NCI-H1417 treated with DMSO at 0.1 percent for 48 hours (cell line): ENCODE data around the gene TSPOAP1.

Experiments used
- DNase-seq: peaks from one replicate; lab custom pipeline; 2025; lab: John Stamatoyannopoulos, UW

TSPOAP1 gene, protein sequence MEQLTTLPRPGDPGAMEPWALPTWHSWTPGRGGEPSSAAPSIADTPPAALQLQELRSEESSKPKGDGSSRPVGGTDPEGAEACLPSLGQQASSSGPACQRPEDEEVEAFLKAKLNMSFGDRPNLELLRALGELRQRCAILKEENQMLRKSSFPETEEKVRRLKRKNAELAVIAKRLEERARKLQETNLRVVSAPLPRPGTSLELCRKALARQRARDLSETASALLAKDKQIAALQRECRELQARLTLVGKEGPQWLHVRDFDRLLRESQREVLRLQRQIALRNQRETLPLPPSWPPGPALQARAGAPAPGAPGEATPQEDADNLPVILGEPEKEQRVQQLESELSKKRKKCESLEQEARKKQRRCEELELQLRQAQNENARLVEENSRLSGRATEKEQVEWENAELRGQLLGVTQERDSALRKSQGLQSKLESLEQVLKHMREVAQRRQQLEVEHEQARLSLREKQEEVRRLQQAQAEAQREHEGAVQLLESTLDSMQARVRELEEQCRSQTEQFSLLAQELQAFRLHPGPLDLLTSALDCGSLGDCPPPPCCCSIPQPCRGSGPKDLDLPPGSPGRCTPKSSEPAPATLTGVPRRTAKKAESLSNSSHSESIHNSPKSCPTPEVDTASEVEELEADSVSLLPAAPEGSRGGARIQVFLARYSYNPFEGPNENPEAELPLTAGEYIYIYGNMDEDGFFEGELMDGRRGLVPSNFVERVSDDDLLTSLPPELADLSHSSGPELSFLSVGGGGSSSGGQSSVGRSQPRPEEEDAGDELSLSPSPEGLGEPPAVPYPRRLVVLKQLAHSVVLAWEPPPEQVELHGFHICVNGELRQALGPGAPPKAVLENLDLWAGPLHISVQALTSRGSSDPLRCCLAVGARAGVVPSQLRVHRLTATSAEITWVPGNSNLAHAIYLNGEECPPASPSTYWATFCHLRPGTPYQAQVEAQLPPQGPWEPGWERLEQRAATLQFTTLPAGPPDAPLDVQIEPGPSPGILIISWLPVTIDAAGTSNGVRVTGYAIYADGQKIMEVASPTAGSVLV (N-terminal part only)

GRCh38 chr17:58328195-58329034 lies at the start of gene TSPOAP1:
TSS of gene TSPOAP1 (minus strand) at chr17:58328795. CDS start at chr17:58327920, 875 bp downstream.
- DNase-seq: no peak

- DNase-seq: no peak
Measured at GRCh38 chr17:58377661-58378060, 49.1 kb upstream of the TSPOAP1 start.

DNA sequence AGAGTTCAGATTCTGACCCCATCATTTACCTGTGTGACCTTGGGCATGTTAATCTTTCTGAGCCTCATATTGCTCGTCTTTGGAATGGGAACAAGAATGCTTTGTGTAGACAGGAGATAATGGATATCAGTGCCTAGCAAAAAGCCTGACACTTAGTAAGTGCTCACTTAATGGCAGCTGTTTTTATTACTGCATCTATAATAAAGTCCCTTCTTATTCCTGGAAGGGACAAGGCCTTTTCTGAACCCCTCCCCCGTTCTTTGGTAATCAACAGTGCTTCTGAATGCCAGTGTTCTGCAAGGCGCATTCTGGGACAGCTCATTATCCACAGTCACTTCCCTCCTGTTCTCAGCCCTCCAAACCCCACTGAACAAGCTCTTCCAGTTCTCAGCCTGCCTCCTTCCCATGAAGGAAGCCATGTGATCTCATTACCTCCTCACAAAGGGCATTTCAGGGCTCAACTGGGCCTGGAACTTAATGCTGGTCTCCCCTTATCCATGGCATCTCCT lies 48.6 kb upstream of the TSPOAP1 start:
- DNase-seq: no peak

DNA sequence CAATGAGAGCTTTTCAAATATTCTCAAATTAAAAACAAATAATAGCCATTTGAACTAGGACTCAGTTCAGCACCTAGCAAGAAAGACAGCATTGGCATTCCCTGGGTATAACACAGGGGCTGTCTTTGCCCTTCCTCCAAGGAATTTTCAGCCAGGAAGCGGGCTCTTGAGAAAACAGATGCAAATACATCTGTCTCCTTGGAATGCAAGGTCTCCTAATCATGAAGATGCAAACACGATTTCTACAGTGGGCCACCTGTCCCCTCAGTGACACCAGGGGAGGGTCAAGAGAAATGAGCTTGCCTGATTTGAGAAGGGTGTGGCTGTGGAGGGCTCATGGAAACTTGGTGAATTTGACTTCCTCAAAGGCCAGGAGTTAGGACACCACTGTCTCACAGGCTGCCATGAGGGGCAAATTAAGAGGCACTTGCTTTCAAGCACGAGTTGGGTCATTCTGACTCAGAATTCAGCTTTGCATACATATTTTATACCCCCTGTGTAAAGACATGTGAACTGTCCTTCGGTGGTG lies 47.9 kb upstream of the TSPOAP1 start:
- no peak for DNase-seq

- no peak for DNase-seq
Measured at GRCh38 chr17:58375811-58376210, 47.2 kb upstream of the TSPOAP1 start.

- no peak for DNase-seq
Measured at GRCh38 chr17:58375256-58375655, 46.7 kb upstream of the TSPOAP1 start.

GRCh38 chr17:58373923-58374322 lies 45.3 kb upstream of the TSPOAP1 start:
- no peak for DNase-seq

- DNase-seq: no peak
Measured at GRCh38 chr17:58373003-58373402, 44.4 kb upstream of the TSPOAP1 start.

GRCh38 chr17:58371300-58371950 lies 42.8 kb upstream of the TSPOAP1 start:
- no peak for DNase-seq

GRCh38 chr17:58370716-58371115 lies 42.1 kb upstream of the TSPOAP1 start:
- no peak for DNase-seq

- no peak for DNase-seq
Measured at GRCh38 chr17:58370309-58370708, 41.7 kb upstream of the TSPOAP1 start.

- DNase-seq: no peak
Measured at GRCh38 chr17:58369214-58370031, 40.8 kb upstream of the TSPOAP1 start.

GRCh38 chr17:58368860-58369213 lies 40.2 kb upstream of the TSPOAP1 start:
- no peak for DNase-seq

- no peak for DNase-seq
Measured at GRCh38 chr17:58367461-58367860, 38.9 kb upstream of the TSPOAP1 start.

DNA sequence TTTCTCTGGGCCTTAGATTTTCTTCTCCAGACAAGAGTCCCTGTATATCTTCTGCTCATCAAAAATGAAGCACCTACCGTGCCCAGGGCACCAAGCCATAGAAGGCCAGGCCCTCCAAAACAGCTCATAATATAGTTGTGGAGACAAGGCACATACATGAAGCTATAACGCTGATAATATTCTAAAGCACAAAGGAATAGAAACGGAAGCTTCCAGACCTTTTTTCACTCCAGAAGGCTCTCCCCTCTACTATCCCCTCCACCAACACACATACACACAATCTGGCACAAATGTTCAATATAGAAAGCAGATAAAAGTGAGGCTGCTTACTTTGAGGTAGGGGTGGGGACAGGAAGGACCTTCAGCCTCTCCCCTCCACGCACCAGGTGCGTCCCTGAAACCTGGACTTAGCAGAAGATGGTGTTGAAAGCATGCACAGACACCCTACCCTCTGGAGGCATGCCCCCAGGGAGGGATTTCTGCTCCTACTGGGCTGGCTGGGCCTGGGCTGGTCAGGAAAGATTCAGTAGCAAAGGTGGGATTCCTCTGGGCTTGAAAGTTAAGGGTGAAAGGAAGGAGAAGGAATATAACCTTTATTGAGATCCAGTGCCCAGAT lies 37.5 kb upstream of the TSPOAP1 start:
- no peak for DNase-seq

GRCh38 chr17:58365185-58365979 lies 36.8 kb upstream of the TSPOAP1 start:
- no peak for DNase-seq

GRCh38 chr17:58364270-58364942 lies 35.8 kb upstream of the TSPOAP1 start:
- no peak for DNase-seq
